ENCODE measurements around the gene GRK3. TPM values are rescaled to one million over a fixed set of nuclear protein-coding genes. Genes with fewer than 3 reads are reported as not detected.
A peak's percentile ranks its signal among the peaks of the same experiment; 100 is the strongest.

Gene GRK3
- total RNA-seq, 2 donors from 2014 or later: 6.2 to 9.1 TPM

- H3K4me1 ChIP-seq: peaks cover 0 to 63% of the 10 kb centered on the region in 2 donors
- no peak for TF ChIP-seq CTCF (IDR thresholded peaks at IDR 0.05)
- no peaks in the 10 kb centered on the region for H3K27me3 ChIP-seq
- no peaks in the 10 kb centered on the region for H3K36me3 ChIP-seq
- H3K9me3 ChIP-seq: no peaks in the 10 kb centered on the region
- no peak for DNase-seq (ENCODE audit: low spot score)
- no peak overlapping the region for H3K4me3 ChIP-seq
- H3K27ac ChIP-seq: peak overlapping the region; percentile 88 to 94
Measured at GRCh38 chr22:25750569-25751173, 186.2 kb downstream of the GRK3 start.

GRCh38 chr22:25751174-25751581 lies 186.7 kb downstream of the GRK3 start:
- TF ChIP-seq CTCF (IDR thresholded peaks at IDR 0.05): no peak
- DNase-seq (ENCODE audit: low spot score): no peak
- Histone ChIP-seq H3K27ac (peak overlapping the region; percentile 88 to 94), H3K27me3 (no peaks in the 10 kb centered on the region), H3K4me1 (peaks cover 0 to 64% of the 10 kb centered on the region in 2 donors), H3K4me3 (no peak overlapping the region), H3K36me3 (no peaks in the 10 kb centered on the region), H3K9me3 (peaks cover 0 to under 1% of the 10 kb centered on the region in 2 donors)

GRCh38 chr22:25752615-25753214 lies 188.2 kb downstream of the GRK3 start:
- peaks cover 0 to 52% of the 10 kb centered on the region in 2 donors for H3K4me1 ChIP-seq
- H3K9me3 ChIP-seq: peaks cover 0 to 3% of the 10 kb centered on the region in 2 donors
- peak overlapping the region in 1 of 2 donors; percentile 21 for H3K4me3 ChIP-seq
- H3K36me3 ChIP-seq: no peaks in the 10 kb centered on the region
- no peak for DNase-seq (ENCODE audit: low spot score)
- H3K27me3 ChIP-seq: no peaks in the 10 kb centered on the region
- TF ChIP-seq CTCF (IDR thresholded peaks at IDR 0.05): no peak
- peak overlapping the region; percentile 82 to 94 for H3K27ac ChIP-seq

- Histone ChIP-seq H3K36me3 (no peaks in the 10 kb centered on the region), H3K27me3 (no peaks in the 10 kb centered on the region), H3K9me3 (peaks cover 0 to 3% of the 10 kb centered on the region in 2 donors), H3K4me1 (peaks cover 0 to 47% of the 10 kb centered on the region in 2 donors), H3K27ac (peak overlapping the region; percentile 82 to 94), H3K4me3 (peak overlapping the region; percentile 40 to 43)
- DNase-seq (ENCODE audit: low spot score): no peak
- TF ChIP-seq CTCF (IDR thresholded peaks at IDR 0.05): no peak
Measured at GRCh38 chr22:25753252-25753651, 188.8 kb downstream of the GRK3 start.

GRCh38 chr22:25754527-25755202 lies 190.2 kb downstream of the GRK3 start:
- TF ChIP-seq CTCF (IDR thresholded peaks at IDR 0.05): no peak
- H3K4me3 ChIP-seq: peak overlapping the region; percentile 40 to 43

More at GRCh38 chr22:25754527-25755202, 190.2 kb downstream of the GRK3 start:
- H3K36me3 ChIP-seq: no peaks in the 10 kb centered on the region
- H3K27ac ChIP-seq: peak overlapping the region; percentile 82 to 94
- peaks cover 0 to 37% of the 10 kb centered on the region in 2 donors for H3K4me1 ChIP-seq
- peak; percentile 89 for DNase-seq (ENCODE audit: low spot score)
- H3K9me3 ChIP-seq: peaks cover 0 to 3% of the 10 kb centered on the region in 2 donors
- no peaks in the 10 kb centered on the region for H3K27me3 ChIP-seq

Measured in right atrium auricular region (tissue), 2 donors.